Activated CD4-positive, alpha-beta T cell treated with anti-CD3 and anti-CD28 coated beads, Interleukin-2, amount 10 ng/mL, durations not matched to agents 24 days and 14 days (primary cell): ENCODE data around the gene TMEM176A. TPM values are rescaled to one million over a fixed set of nuclear protein-coding genes. Genes with fewer than 3 reads are reported as not detected.
"Not testable (repeated sequence)": the region's sequence is repeated elsewhere in the genome, so short reads cannot be mapped to it uniquely, and the experiment has no call there.

ENCODE experiments used
- DNase-seq: peaks from one replicate; pipeline ENCODE4 v3.0.0; 2022
- H3K27ac Mint-ChIP-seq: one replicate; pipeline ENCODE4 v1.8.0; 2022; ENCODE audit warnings: mild to moderate bottlenecking, mixed read lengths
- H3K27me3 Mint-ChIP-seq: one replicate; pipeline ENCODE4 v1.8.0; 2022; ENCODE audit warnings: mixed read lengths
- H3K36me3 Mint-ChIP-seq: one replicate; pipeline ENCODE4 v1.8.0; 2022; ENCODE audit warnings: low read depth, mild to moderate bottlenecking, mixed read lengths
- H3K4me1 Mint-ChIP-seq: one replicate; pipeline ENCODE4 v1.8.0; 2021; ENCODE audit warnings: mixed read lengths
- H3K4me3 Mint-ChIP-seq: one replicate; pipeline ENCODE4 v1.8.0; 2022; ENCODE audit warnings: mild to moderate bottlenecking, moderate library complexity, mixed read lengths
- H3K9me3 Mint-ChIP-seq: one replicate; pipeline ENCODE4 v1.8.0; 2021; ENCODE audit warnings: mixed read lengths
- intact Hi-C: fragments of 100-400 bp; cut with micrococcal nuclease; formaldehyde crosslinking; loops from one replicate; pipeline ENCODE4 v1.15.1; 2023
- total RNA-seq: library from RNA; stranded (reverse); gene quantifications from 2 replicates; pipeline ENCODE4 v1.2.3, GENCODE V29; 2022

TMEM176A gene
- not detected in 2 replicates for total RNA-seq

DNA sequence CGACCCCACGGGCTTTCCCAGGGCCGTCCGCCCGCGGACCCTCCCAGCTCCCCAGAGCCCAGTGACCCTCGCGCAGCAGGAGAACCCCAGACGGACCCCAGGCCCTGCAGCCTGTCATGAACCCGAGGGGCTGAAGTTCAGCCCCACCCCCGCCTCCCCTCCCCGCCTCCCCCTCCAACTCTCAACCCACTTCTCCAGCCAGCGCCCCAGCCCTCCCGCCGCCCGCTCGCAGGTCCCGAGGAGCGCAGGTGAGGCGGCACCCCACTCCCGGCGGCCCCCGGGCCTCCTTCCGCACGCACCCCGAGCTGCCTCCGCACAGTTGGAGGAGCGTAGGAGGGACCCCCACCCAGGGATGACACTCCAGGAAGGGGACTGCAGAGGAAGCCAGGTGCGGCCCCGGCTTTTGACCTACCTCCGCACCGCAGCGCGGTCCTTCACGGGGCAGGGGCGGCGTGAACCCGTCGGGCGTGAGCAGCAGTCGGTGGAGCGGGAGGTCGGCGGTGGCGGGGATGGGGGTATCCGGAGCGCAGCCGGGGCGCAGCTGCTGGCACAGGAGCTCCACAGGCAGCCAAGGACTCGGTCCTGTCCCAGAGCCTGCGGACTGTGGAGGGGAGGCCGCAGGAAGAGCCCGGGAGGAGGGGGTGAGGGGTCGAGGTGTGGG is at the start of gene TMEM176A:
TSS of gene TMEM176A (plus strand) at position 189 of the 661 bp plus-strand sequence. CDS start 782 bp downstream, outside the sequence.
- H3K9me3 Mint-ChIP-seq, result peaks cover under 1% of the 10 kb centered on the region
- intact Hi-C loops, result no loop called here

DNA sequence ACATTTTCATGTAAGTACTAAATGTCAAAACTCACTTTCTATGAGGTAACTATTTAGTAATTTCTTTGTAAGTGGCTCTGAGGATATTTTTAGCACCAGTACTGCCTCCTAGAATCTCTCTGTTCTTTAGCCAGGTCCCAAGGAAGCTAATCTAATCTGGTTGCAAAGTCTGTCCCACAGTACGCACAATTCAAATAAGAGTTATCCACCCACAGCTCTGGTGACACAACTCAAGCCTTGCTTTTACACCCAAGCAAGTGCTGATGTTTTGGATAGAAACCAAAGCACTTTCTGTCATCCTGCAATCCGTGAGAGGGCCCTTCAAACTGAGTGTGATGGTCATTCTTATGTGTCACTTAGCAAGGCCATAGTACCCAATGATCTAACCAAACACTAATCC is 48.9 kb upstream of the TMEM176A start:
- intact Hi-C loops, result loop anchor here (5.0 to 10.0 kb wide), 4 partner anchors 164 to 593 kb away; partner anchors contain the start of genes NUB1 and ZNF775
- DNase-seq, result no peak
- Mint-ChIP-seq H3K27ac (peak overlapping the region; percentile 70), H3K4me3 (no peak overlapping the region), H3K9me3 (peaks cover 5% of the 10 kb centered on the region), H3K27me3 (peaks cover 2% of the 10 kb centered on the region), H3K4me1 (peaks cover 74% of the 10 kb centered on the region), H3K36me3 (peaks cover 9% of the 10 kb centered on the region)

More for the DNA sequence above, at the start of gene TMEM176A:
- H3K36me3 Mint-ChIP-seq, result no peaks in the 10 kb centered on the region
- no peaks in the 10 kb centered on the region for H3K4me1 Mint-ChIP-seq
- no peak within 1 kb of the TSS for H3K27ac Mint-ChIP-seq
- no peak within 1 kb of the TSS for H3K4me3 Mint-ChIP-seq
- H3K27me3 Mint-ChIP-seq, result peaks cover 61% of the 10 kb centered on the region
- no peak for DNase-seq

DNA sequence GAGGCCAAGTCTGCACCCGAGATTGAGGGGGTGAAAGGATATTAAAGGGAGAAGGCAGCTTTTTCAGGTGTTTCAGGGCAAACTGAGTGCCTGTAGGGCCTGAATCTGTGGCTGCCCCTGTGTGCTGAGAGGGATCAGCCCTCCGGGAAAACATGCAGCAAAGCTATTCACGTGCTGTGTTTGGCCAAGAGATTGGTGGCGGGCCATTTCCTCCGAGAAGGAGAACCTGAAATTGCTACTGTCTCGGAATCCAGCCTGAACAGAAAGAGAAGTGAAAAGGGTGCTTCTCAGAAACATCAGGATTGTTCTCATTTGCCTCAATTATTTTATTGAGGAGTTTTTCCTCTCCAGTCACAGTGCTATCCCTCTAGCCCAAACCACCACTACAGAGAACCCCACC is 47.3 kb upstream of the TMEM176A start:
- intact Hi-C loops, result loop anchor here (5.0 to 10.0 kb wide), 4 partner anchors 166 to 592 kb away; partner anchors contain the start of genes NUB1 and ZNF775
- no peak overlapping the region for H3K4me3 Mint-ChIP-seq
- H3K9me3 Mint-ChIP-seq, result peaks cover 5% of the 10 kb centered on the region

DNA sequence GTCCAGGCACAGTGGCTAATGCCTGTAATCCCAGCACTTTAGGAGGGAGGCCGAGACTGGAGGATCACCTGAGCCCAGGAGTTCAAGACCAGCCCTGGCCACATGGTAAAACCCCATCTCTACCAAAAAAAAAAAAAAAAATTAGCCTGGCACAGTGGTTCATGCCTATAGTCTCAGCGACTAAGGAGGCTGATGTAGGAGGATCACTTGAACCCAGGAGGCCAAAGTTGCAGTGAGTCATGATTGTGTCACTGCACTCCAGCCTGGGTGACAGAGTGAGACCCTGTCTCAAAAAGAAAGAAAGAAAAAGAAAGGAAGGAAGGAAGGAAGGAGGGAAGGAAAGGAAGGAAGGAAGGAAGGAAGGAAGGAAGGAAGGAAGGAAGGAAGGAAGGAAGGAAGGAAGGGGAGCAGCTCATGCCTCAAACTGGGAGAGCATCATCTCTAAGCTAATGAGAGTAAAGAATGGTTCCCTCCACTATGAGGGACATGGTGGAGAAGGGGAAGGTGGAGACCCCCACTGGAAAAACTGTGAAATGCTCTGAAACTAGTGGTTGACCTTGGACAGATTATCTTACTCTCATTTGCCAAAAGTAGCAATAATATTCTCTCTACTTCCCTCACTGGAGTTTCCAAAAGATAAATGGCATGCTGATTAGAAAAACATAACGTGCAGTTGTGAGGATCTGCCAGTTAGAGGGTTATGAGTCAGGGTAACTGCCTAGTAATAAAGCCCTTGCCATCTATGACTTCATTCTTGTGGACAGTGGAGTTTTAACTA is 46.6 kb upstream of the TMEM176A start:
- Mint-ChIP-seq H3K4me1 (peaks cover 58% of the 10 kb centered on the region), H3K27ac (peak overlapping the region; percentile 95), H3K4me3 (peak overlapping the region; percentile 64), H3K36me3 (peaks cover 5% of the 10 kb centered on the region), H3K27me3 (peaks cover 2% of the 10 kb centered on the region), H3K9me3 (peaks cover 5% of the 10 kb centered on the region)
- peak; percentile 76 for DNase-seq
- intact Hi-C loops, result loop anchor here (1.0 to 10.0 kb wide), 9 partner anchors 21 to 591 kb away; partner anchors contain the start of genes GIMAP1, GIMAP2, NUB1 and ZNF775

More for the DNA sequence above, 47.3 kb upstream of the TMEM176A start:
- Mint-ChIP-seq H3K36me3 (peaks cover 5% of the 10 kb centered on the region), H3K27ac (peak overlapping the region; percentile 91), H3K27me3 (peaks cover 2% of the 10 kb centered on the region), H3K4me1 (peaks cover 65% of the 10 kb centered on the region)
- no peak for DNase-seq

DNA sequence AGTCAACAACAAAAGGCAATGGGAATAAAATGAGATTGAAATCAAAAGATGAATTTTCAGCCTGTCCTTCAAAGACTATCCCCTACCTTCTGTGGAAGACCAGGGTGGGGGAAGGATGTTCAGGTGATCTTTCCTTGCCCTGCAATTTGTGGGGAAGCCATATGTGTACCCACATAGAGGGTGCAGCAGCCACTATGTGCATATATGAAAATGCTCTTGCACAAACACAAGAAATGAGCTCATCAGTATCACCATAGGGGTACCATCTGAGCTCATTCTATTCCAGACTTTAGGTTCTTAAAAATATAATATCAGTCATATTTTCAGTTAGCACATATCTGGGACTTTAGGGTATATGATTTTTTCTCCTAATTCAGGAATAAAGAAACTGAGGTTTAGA is 45.6 kb upstream of the TMEM176A start:
- intact Hi-C loops, result loop anchor here (1.0 to 10.0 kb wide), 16 partner anchors 17 to 590 kb away; partner anchors contain the start of genes GIMAP1, GIMAP2, NUB1 and ZNF775
- peaks cover 5% of the 10 kb centered on the region for H3K9me3 Mint-ChIP-seq
- peak overlapping the region; percentile 97 for H3K27ac Mint-ChIP-seq
- DNase-seq, result peak; percentile 78
- peaks cover 2% of the 10 kb centered on the region for H3K27me3 Mint-ChIP-seq
- H3K36me3 Mint-ChIP-seq, result peaks cover 8% of the 10 kb centered on the region
- peaks cover 50% of the 10 kb centered on the region for H3K4me1 Mint-ChIP-seq
- peak overlapping the region; percentile 84 for H3K4me3 Mint-ChIP-seq

GRCh38 chr7:150755473-150756099 is 45.0 kb upstream of the TMEM176A start:
- Mint-ChIP-seq H3K36me3 (peaks cover 6% of the 10 kb centered on the region), H3K9me3 (peaks cover 2% of the 10 kb centered on the region), H3K4me1 (peaks cover 45% of the 10 kb centered on the region), H3K27me3 (peaks cover 2% of the 10 kb centered on the region), H3K4me3 (peak overlapping the region; percentile 84), H3K27ac (peak overlapping the region; percentile 97)
- DNase-seq, result peak; percentile 92
- intact Hi-C loops, result loop anchor here (1.0 to 10.0 kb wide), 13 partner anchors 17 to 589 kb away; partner anchors contain the start of genes GIMAP1, GIMAP2, GIMAP6 and GIMAP8

DNA sequence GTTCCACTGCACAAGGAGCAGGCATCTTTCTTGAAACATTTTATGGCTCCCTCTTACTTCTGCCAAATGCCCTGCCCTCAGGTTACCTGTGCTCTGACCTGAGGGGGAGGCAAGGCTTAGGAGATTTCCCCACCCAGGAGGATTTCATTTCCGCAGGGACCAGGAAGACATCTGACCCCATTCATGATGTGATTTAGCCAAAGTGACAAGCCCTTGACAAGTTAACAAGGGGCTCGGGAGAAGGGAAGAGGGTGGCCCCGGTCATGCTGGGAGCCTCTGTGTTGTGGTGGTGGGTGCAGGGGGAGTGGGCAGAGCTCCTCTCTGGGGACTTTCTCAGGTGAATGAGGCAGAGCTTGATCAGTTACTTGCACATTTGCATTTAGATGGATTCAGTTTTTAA is 44.4 kb upstream of the TMEM176A start:
- Mint-ChIP-seq H3K9me3 (peaks cover under 1% of the 10 kb centered on the region), H3K4me1 (peaks cover 43% of the 10 kb centered on the region), H3K27me3 (peaks cover 2% of the 10 kb centered on the region), H3K36me3 (peaks cover 7% of the 10 kb centered on the region), H3K4me3 (peak overlapping the region; percentile 84), H3K27ac (peak overlapping the region; percentile 97)
- DNase-seq, result peak; percentile 76
- intact Hi-C loops, result loop anchor here (1.0 to 10.0 kb wide), 5 partner anchors 123 to 589 kb away; partner anchors contain the start of genes GIMAP6, GIMAP8 and NUB1

DNA sequence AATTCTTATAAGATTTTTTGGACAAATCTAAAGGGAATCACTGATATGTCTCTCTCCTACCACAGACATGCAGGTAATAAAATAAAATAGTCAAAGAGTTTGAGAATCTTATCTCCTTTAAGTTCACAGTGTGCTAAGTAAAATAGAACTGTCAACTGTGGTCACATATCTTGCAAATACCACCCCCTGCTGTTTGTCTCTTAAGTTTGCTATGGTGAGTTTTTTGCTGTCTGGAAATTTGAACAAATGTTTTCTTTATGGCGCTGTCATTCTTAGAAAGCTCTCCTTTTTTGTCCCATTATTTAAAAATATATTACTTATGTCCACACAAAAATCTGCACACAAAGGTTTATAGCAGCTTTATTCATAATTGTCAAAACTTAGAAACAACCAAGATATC is 43.7 kb upstream of the TMEM176A start:
- Mint-ChIP-seq H3K36me3 (peaks cover 13% of the 10 kb centered on the region), H3K4me1 (peaks cover 41% of the 10 kb centered on the region), H3K27me3 (peaks cover 4% of the 10 kb centered on the region), H3K27ac (peak overlapping the region; percentile 97), H3K4me3 (peak overlapping the region; percentile 84), H3K9me3 (peaks cover 6% of the 10 kb centered on the region)
- DNase-seq, result peak; percentile 85
- intact Hi-C loops, result loop anchor here (1.0 to 10.0 kb wide), 5 partner anchors 124 to 588 kb away; partner anchors contain the start of genes GIMAP6, GIMAP8 and NUB1

DNA sequence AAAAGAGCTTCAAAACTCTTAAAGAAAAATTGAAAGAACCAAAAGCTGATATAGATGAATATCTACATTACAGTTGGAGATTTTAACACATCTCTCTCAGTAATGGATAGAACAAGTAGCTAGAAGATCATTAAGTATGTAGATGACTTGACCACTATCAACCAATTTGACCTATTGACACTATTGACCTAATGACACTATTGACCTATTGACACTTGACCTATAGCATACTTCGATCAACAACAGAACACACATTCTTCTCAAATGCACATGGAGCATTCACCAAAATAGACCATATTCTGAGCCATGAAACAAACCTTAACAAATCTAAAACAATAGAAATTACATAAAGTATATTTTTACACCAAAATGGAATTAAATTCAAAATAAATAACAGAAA is 41.1 kb upstream of the TMEM176A start:
- peaks cover 11% of the 10 kb centered on the region for H3K36me3 Mint-ChIP-seq
- intact Hi-C loops, result loop anchor here (5.0 to 10.0 kb wide), 3 partner anchors 402 to 585 kb away; partner anchors contain the start of gene NUB1
- DNase-seq, result no peak
- no peak overlapping the region for H3K27ac Mint-ChIP-seq
- no peak overlapping the region for H3K4me3 Mint-ChIP-seq
- H3K4me1 Mint-ChIP-seq, result peaks cover 26% of the 10 kb centered on the region
- peaks cover 5% of the 10 kb centered on the region for H3K27me3 Mint-ChIP-seq
- peaks cover 6% of the 10 kb centered on the region for H3K9me3 Mint-ChIP-seq

- H3K36me3 Mint-ChIP-seq, result peaks cover 6% of the 10 kb centered on the region
- intact Hi-C loops, result no loop called here
- peaks cover 9% of the 10 kb centered on the region for H3K27me3 Mint-ChIP-seq
- peaks cover 2% of the 10 kb centered on the region for H3K4me1 Mint-ChIP-seq
- no peak for DNase-seq
- H3K27ac Mint-ChIP-seq, result no peak overlapping the region
- H3K9me3 Mint-ChIP-seq, result peaks cover 3% of the 10 kb centered on the region
- no peak overlapping the region for H3K4me3 Mint-ChIP-seq
Observed at GRCh38 chr7:150766334-150766709, 34.2 kb upstream of the TMEM176A start.

GRCh38 chr7:150769768-150770167 is 30.8 kb upstream of the TMEM176A start:
- intact Hi-C loops, result no loop called here
- Mint-ChIP-seq H3K9me3 (peaks cover 19% of the 10 kb centered on the region), H3K27ac (no peak overlapping the region), H3K4me1 (peaks cover 2% of the 10 kb centered on the region), H3K36me3 (peaks cover 7% of the 10 kb centered on the region), H3K27me3 (peaks cover 26% of the 10 kb centered on the region), H3K4me3 (no peak overlapping the region)
- no peak for DNase-seq

- H3K4me1 Mint-ChIP-seq, intact Hi-C loops, H3K4me3 Mint-ChIP-seq, DNase-seq, H3K36me3 Mint-ChIP-seq: not testable (repeated sequence)
- Mint-ChIP-seq H3K27me3 (peaks cover 38% of the 10 kb centered on the region), H3K27ac (peak overlapping the region; percentile 10), H3K9me3 (peaks cover 19% of the 10 kb centered on the region)
Observed at GRCh38 chr7:150774131-150774530, 26.4 kb upstream of the TMEM176A start.

GRCh38 chr7:150778014-150778737 is 22.4 kb upstream of the TMEM176A start:
- H3K9me3 Mint-ChIP-seq, result peaks cover 10% of the 10 kb centered on the region
- peaks cover 39% of the 10 kb centered on the region for H3K27me3 Mint-ChIP-seq
- no peak for DNase-seq
- intact Hi-C loops, result loop anchor here (5.0 kb wide), 1 partner anchor 209 kb away; no protein-coding TSS in a partner anchor
- no peaks in the 10 kb centered on the region for H3K4me1 Mint-ChIP-seq
- peaks cover 6% of the 10 kb centered on the region for H3K36me3 Mint-ChIP-seq
- H3K4me3 Mint-ChIP-seq, result no peak overlapping the region
- H3K27ac Mint-ChIP-seq, result no peak overlapping the region
